ENCODE results near the gene SSTR3.

DNA sequence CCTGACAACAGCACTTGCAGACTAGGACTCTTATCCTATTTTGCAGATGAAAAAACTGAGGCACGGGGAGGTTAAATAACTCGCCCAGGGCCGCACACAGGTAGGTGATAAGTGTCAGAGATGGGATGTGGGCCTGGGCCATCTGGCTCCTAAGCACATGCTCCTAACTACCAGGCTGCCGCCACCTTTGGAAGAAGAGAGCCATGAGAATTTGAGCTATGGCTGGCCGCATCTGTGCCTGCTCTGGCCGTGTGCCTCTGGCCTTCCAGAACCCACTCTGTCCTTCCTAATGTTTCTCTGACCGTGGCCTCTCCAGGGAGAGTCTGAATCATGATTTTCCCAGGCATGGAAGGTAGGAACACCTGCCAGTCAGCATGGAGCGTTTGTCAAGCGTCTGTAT lies 47.2 kb downstream of the SSTR3 start:
- TF ChIP-seq GABPA (IDR thresholded peaks at IDR 0.05; ENCODE audit: low read depth, low read length) (no peak), GABPA (CRISPR knock-in tag; IDR thresholded peaks at IDR 0.05; ENCODE audit: low read depth) (no peak), ZBTB8A (CRISPR knock-in tag; IDR thresholded peaks at IDR 0.05; ENCODE audit: borderline replicate concordance, low read depth) (no peak)
